ENCODE measurements around the gene CHMP2A.

The CHMP2A gene

DNA sequence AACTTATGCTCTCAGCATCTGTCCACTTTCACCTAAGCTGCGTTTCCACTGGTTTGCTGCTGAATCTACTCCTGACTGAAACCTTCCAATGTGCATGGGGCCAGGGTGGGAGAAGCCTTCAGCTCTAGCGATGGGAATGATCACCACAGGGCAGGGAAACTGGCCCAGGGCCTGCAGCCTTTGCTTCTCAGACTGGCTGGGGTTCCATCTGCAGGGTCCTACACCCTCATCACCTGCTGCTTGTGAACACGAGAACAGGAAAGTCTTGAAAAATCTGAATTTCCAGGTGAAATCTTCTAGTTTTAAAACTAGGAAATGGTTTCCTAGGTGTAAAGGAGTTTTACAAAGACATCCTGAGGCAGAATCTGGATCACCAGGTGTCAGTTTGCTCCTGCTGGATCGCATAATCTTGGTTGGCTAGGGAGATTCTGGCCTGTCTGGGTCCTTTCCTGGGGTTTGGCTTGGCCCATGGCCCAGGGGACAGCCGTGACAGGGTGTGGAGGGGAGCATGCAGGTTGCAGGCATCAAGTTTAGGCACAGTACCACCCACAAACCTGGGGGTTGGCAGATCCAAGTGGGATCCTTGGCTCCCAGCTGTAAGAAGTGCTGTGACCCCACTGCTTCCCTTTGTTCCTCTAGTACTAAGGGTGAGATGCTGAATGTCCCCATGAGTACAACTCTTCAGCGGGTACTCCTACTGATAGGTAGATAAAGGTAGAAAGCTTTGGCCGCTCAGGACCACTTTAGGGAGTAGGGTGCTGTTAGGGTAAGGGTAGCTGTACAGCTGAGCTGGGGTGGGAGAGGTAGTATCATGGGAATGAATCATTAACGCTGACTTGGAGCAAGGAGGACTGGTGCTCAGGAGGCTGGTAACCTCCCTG lies 5.3 kb upstream of the CHMP2A start:
- Histone ChIP-seq H3K27me3 (ENCODE audit: control insufficient read depth, low read length) (0 out of 2 replicates have a peak, but pooled peaks cover 2% of the 10 kb centered on the region), H4K20me1 (ENCODE audit: control insufficient read depth, insufficient read depth, low read depth, low read length) (no peaks in the 10 kb centered on the region), H3K4me2 (ENCODE audit: low read length) (peak overlapping the region; percentile 97), H3F3A (ENCODE audit: control insufficient read depth, insufficient read depth) (peaks cover 37% of the 10 kb centered on the region), H3K9me3 (ENCODE audit: control insufficient read depth, insufficient read depth, low read length) (no peaks in the 10 kb centered on the region), H3K27ac (ENCODE audit: low read depth, low read length) (peak overlapping the region; percentile 91), H3K9me2 (replicated peaks; ENCODE audit: control insufficient read depth, low read length) (no peaks in the 10 kb centered on the region), H3K4me1 (ENCODE audit: control insufficient read depth, low read length) (peaks cover 72% of the 10 kb centered on the region), H3K4me3 (ENCODE audit: low read length) (peak overlapping the region; percentile 92), H3K79me2 (ENCODE audit: control insufficient read depth, low read length) (peaks cover 41% of the 10 kb centered on the region), H3K36me3 (ENCODE audit: control insufficient read depth, low read length) (peaks cover 31% of the 10 kb centered on the region)
- TF ChIP-seq CTCF (IDR thresholded peaks at IDR 0.05; ENCODE audit: low read depth, low read length, poor library complexity, severe bottlenecking) (no peak), EZH2phosphoT487 (IDR thresholded peaks at IDR 0.05; ENCODE audit: borderline replicate concordance, low read length) (no peak)

- Histone ChIP-seq H3K9me3 (ENCODE audit: control insufficient read depth, insufficient read depth, low read length) (no peaks in the 10 kb centered on the region), H3K36me3 (ENCODE audit: control insufficient read depth, low read length) (peaks cover 36% of the 10 kb centered on the region), H3K79me2 (ENCODE audit: control insufficient read depth, low read length) (peaks cover 45% of the 10 kb centered on the region), H3F3A (ENCODE audit: control insufficient read depth, insufficient read depth) (peaks cover 38% of the 10 kb centered on the region), H3K27me3 (ENCODE audit: control insufficient read depth, low read length) (0 out of 2 replicates have a peak, but pooled peaks cover 2% of the 10 kb centered on the region), H3K27ac (ENCODE audit: low read depth, low read length) (peak overlapping the region; percentile 91), H3K4me3 (ENCODE audit: low read length) (peak overlapping the region; percentile 92), H3K4me2 (ENCODE audit: low read length) (peak overlapping the region; percentile 95), H3K4me1 (ENCODE audit: control insufficient read depth, low read length) (peaks cover 74% of the 10 kb centered on the region), H4K20me1 (ENCODE audit: control insufficient read depth, insufficient read depth, low read depth, low read length) (no peaks in the 10 kb centered on the region), H3K9me2 (replicated peaks; ENCODE audit: control insufficient read depth, low read length) (no peaks in the 10 kb centered on the region)
- TF ChIP-seq CTCF (IDR thresholded peaks at IDR 0.05; ENCODE audit: low read depth, low read length, poor library complexity, severe bottlenecking) (no peak), EZH2phosphoT487 (IDR thresholded peaks at IDR 0.05; ENCODE audit: borderline replicate concordance, low read length) (no peak)
Measured at GRCh38 chr19:58559275-58560006, 4.5 kb upstream of the CHMP2A start.

GRCh38 chr19:58558623-58559274 lies 3.8 kb upstream of the CHMP2A start:
- H3K4me3 ChIP-seq (ENCODE audit: low read length), result peak overlapping the region; percentile 92
- peaks cover 38% of the 10 kb centered on the region for H3F3A ChIP-seq (ENCODE audit: control insufficient read depth, insufficient read depth)
- H3K27me3 ChIP-seq (ENCODE audit: control insufficient read depth, low read length), result 0 out of 2 replicates have a peak, but pooled peaks cover 2% of the 10 kb centered on the region
- H3K4me1 ChIP-seq (ENCODE audit: control insufficient read depth, low read length), result peaks cover 75% of the 10 kb centered on the region
- H3K27ac ChIP-seq (ENCODE audit: low read depth, low read length), result peak overlapping the region; percentile 91
- H3K79me2 ChIP-seq (ENCODE audit: control insufficient read depth, low read length), result peaks cover 51% of the 10 kb centered on the region
- no peaks in the 10 kb centered on the region for H3K9me2 ChIP-seq (replicated peaks; ENCODE audit: control insufficient read depth, low read length)
- no peak for TF ChIP-seq EZH2phosphoT487 (IDR thresholded peaks at IDR 0.05; ENCODE audit: borderline replicate concordance, low read length)
- TF ChIP-seq CTCF (IDR thresholded peaks at IDR 0.05; ENCODE audit: low read depth, low read length, poor library complexity, severe bottlenecking), result no peak
- H4K20me1 ChIP-seq (ENCODE audit: control insufficient read depth, insufficient read depth, low read depth, low read length), result no peaks in the 10 kb centered on the region
- H3K4me2 ChIP-seq (ENCODE audit: low read length), result peak overlapping the region; percentile 95
- no peaks in the 10 kb centered on the region for H3K9me3 ChIP-seq (ENCODE audit: control insufficient read depth, insufficient read depth, low read length)
- peaks cover 43% of the 10 kb centered on the region for H3K36me3 ChIP-seq (ENCODE audit: control insufficient read depth, low read length)

Data from DOHH2 (cell line).